ENCODE data around the gene NFIB.

- TF ChIP-seq EZH2 (IDR thresholded peaks at IDR 0.05; ENCODE audit: insufficient read depth, poor library complexity, severe bottlenecking) = no peak
- TF ChIP-seq EZH2phosphoT487 (IDR thresholded peaks at IDR 0.05; ENCODE audit: insufficient read depth, low read depth) = no peak
Measured at GRCh38 chr9:14238079-14238478, 75.9 kb downstream of the NFIB start.

Data from GM23248 (cell line).